ENCODE results near the gene IRX3. TPM values are rescaled to one million over a fixed set of nuclear protein-coding genes. Genes with fewer than 3 reads are reported as not detected.

The IRX3 gene
- polyA plus RNA-seq, 4 donors: 0.07 to 1.00 (median 0.25) TPM

- WGBS, 3 donors: 69 to 81% (median 79%) methylated on average over 8 of the region's 8 CpGs
- Histone ChIP-seq H3K4me3 (ENCODE audit: low read depth in 1 of 3, low read length in 3 of 3) (no peak overlapping the region), H3K27ac (ENCODE audit: low read depth in 1 of 3, low read length in 2 of 3) (no peak overlapping the region), H3K27me3 (ENCODE audit: control insufficient read depth in 3 of 3, insufficient read depth in 3 of 3, low read length in 3 of 3) (peaks cover 0 to 3% (median 0%) of the 10 kb centered on the region in 3 donors), H3K4me1 (ENCODE audit: control insufficient read depth in 3 of 3, insufficient read depth in 2 of 3, low read depth in 1 of 3, low read length in 2 of 3) (no peaks in the 10 kb centered on the region), H3K36me3 (ENCODE audit: control insufficient read depth in 3 of 3, insufficient read depth in 2 of 3, low read depth in 1 of 3, low read length in 3 of 3) (no peaks in the 10 kb centered on the region), H3K9me3 (ENCODE audit: control insufficient read depth in 2 of 2, insufficient read depth in 1 of 2, low read depth in 1 of 2, low read length in 1 of 2) (no peaks in the 10 kb centered on the region)
- FAIRE-seq: no peak
- DNase-seq: no peak
These were observed 17.0 kb upstream of the IRX3 start for GRCh38 chr16:54303613-54304012.

GRCh38 chr16:54297154-54297553 lies 10.6 kb upstream of the IRX3 start:
- Histone ChIP-seq H3K4me3 (ENCODE audit: low read depth in 1 of 3, low read length in 3 of 3) (no peak overlapping the region), H3K27ac (ENCODE audit: low read depth in 1 of 3, low read length in 2 of 3) (no peak overlapping the region), H3K36me3 (ENCODE audit: control insufficient read depth in 3 of 3, insufficient read depth in 2 of 3, low read depth in 1 of 3, low read length in 3 of 3) (no peaks in the 10 kb centered on the region), H3K27me3 (ENCODE audit: control insufficient read depth in 3 of 3, insufficient read depth in 3 of 3, low read length in 3 of 3) (peaks cover 0 to 33% (median 10%) of the 10 kb centered on the region in 3 donors), H3K4me1 (ENCODE audit: control insufficient read depth in 3 of 3, insufficient read depth in 2 of 3, low read depth in 1 of 3, low read length in 2 of 3) (no peaks in the 10 kb centered on the region), H3K9me3 (ENCODE audit: control insufficient read depth in 2 of 2, insufficient read depth in 1 of 2, low read depth in 1 of 2, low read length in 1 of 2) (no peaks in the 10 kb centered on the region)
- 81 to 87% (median 87%) methylated on average over 3 of the region's 3 CpGs for WGBS, 3 donors
- FAIRE-seq (no peak), DNase-seq (no peak)

DNA sequence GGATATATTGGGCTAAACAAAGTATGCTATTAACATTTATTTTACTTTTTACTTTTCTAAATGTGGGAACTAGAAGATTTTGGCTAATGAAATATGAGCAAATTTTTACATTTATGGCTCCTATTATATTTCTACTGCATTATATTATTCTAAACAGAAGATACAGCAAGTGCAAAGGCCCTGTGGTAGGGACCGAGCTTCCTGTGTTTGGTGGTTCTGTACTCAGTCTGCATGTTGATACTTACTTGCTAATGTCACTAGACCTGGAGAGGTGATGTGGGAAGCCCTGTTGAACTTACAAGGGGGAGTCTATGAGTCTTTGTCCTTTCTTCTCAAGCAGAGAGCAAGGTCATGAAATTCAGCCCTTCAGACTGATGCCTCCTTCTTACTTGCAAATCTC lies 10.0 kb upstream of the IRX3 start:
- H3K9me3 ChIP-seq (ENCODE audit: control insufficient read depth in 2 of 2, insufficient read depth in 1 of 2, low read depth in 1 of 2, low read length in 1 of 2): no peaks in the 10 kb centered on the region
- FAIRE-seq (no peak), DNase-seq (no peak)
- H3K27ac ChIP-seq (ENCODE audit: low read depth in 1 of 3, low read length in 2 of 3): no peak overlapping the region
- H3K36me3 ChIP-seq (ENCODE audit: control insufficient read depth in 3 of 3, insufficient read depth in 2 of 3, low read depth in 1 of 3, low read length in 3 of 3): no peaks in the 10 kb centered on the region
- H3K27me3 ChIP-seq (ENCODE audit: control insufficient read depth in 3 of 3, insufficient read depth in 3 of 3, low read length in 3 of 3): peaks cover 0 to 39% (median 13%) of the 10 kb centered on the region in 3 donors
- H3K4me1 ChIP-seq (ENCODE audit: control insufficient read depth in 3 of 3, insufficient read depth in 2 of 3, low read depth in 1 of 3, low read length in 2 of 3): no peaks in the 10 kb centered on the region
- WGBS, 3 donors: 93 to 100% (median 94%) methylated on average over 1 of the region's 1 CpG
- H3K4me3 ChIP-seq (ENCODE audit: low read depth in 1 of 3, low read length in 3 of 3): no peak overlapping the region

DNA sequence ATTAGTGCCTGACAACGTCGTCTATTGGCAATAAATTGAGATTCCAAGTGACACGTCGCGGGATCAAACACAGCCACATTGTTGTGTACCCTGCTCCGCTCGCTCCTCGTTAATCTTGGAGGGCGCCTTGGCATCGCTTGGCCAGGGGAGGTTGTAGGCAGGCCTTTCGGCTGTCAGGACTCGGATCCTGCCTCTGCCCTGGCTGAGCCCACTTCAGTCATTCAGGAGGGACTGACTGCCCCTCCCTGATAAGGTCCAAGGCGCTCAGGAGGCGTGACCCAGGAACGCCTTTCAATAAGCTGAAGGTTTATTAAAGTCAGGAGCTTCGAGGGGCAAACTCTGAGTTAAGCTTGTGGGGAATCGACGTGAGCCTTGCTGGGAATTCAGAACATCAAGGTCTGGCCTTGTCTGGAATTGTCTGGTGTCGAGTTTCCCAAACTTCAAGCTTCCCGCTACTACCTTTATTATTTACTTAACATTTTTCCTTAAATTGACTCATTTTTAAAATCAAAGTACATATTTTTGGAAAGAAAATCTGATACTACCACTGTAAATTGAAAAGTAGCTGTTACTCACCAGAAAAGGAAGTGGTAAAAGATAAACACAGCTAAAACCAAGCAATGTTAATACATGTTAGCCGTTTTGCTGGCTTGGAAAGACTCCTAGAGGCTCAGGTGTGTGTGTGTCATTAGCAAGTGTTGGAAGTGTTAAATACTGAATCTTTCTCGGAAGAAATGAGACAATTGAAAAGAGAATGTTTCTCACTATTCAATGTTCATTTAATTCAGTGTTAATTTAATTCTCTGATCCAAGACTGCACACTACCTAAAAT lies 5.3 kb upstream of the IRX3 start:
- Histone ChIP-seq H3K27ac (ENCODE audit: low read depth in 1 of 3, low read length in 2 of 3) (no peak overlapping the region), H3K9me3 (ENCODE audit: control insufficient read depth in 2 of 2, insufficient read depth in 1 of 2, low read depth in 1 of 2, low read length in 1 of 2) (no peaks in the 10 kb centered on the region), H3K4me1 (ENCODE audit: control insufficient read depth in 3 of 3, insufficient read depth in 2 of 3, low read depth in 1 of 3, low read length in 2 of 3) (peaks cover 1 to 4% (median 2%) of the 10 kb centered on the region in 3 donors), H3K36me3 (ENCODE audit: control insufficient read depth in 3 of 3, insufficient read depth in 2 of 3, low read depth in 1 of 3, low read length in 3 of 3) (no peaks in the 10 kb centered on the region), H3K27me3 (ENCODE audit: control insufficient read depth in 3 of 3, insufficient read depth in 3 of 3, low read length in 3 of 3) (peaks cover 32 to 80% (median 42%) of the 10 kb centered on the region in 3 donors), H3K4me3 (ENCODE audit: low read depth in 1 of 3, low read length in 3 of 3) (no peak overlapping the region)
- FAIRE-seq (no peak), DNase-seq (no peak)
- 16 to 27% (median 24%) methylated on average over 22 of the region's 22 CpGs for WGBS, 3 donors

DNA sequence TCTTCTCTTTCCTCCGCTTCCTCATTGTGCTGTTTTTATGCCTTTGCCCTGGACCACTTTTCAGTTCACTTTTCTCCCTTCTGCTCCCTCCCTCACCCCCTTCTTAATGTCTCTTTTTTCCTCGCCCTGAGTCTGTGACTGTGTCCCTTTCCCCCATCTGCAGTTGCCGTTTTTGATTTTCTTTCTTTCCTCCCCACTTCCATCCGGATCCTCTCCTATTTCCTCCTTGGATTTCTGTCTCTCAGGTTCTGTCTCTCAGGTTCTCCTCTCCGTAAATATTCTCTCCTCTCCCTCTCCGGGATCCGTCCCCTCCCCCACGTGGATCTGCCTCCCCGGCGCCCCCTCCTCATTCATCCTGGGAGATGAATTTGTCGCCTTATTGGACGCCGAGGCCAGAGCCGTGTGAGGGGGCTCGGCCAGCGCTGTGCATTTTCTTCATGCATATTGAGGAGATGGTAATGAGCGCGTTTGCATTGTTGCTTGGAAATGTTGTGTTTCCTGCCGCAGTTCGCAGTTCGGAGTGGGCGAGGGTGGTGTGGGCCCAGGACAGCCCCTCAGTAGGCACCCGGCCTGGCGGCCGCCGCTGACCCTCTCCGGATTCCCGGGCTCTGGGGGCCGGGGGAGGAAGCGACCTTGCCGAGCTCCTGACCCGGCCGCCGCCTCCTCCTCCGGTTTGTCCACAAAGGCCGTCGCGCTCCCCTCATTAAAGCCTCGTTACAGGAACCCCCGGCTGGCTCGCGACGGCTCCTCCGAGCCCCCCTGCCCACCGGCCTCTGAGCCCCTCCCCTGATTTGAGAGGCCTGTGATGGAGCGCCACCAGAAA lies 4.5 kb upstream of the IRX3 start:
- H3K27me3 ChIP-seq (ENCODE audit: control insufficient read depth in 3 of 3, insufficient read depth in 3 of 3, low read length in 3 of 3): peaks cover 33 to 87% (median 42%) of the 10 kb centered on the region in 3 donors
- WGBS, 3 donors: 7 to 12% (median 9%) methylated on average over 44 to 46 of the region's 46 CpGs
- DNase-seq (no peak), FAIRE-seq (no peak)
- no peaks in the 10 kb centered on the region for H3K36me3 ChIP-seq (ENCODE audit: control insufficient read depth in 3 of 3, insufficient read depth in 2 of 3, low read depth in 1 of 3, low read length in 3 of 3)
- no peak overlapping the region for H3K4me3 ChIP-seq (ENCODE audit: low read depth in 1 of 3, low read length in 3 of 3)
- H3K4me1 ChIP-seq (ENCODE audit: control insufficient read depth in 3 of 3, insufficient read depth in 2 of 3, low read depth in 1 of 3, low read length in 2 of 3): peaks cover 1 to 8% (median 4%) of the 10 kb centered on the region in 3 donors
- no peaks in the 10 kb centered on the region for H3K9me3 ChIP-seq (ENCODE audit: control insufficient read depth in 2 of 2, insufficient read depth in 1 of 2, low read depth in 1 of 2, low read length in 1 of 2)
- no peak overlapping the region for H3K27ac ChIP-seq (ENCODE audit: low read depth in 1 of 3, low read length in 2 of 3)

GRCh38 chr16:54289945-54290832 lies 3.6 kb upstream of the IRX3 start:
- no peak overlapping the region for H3K4me3 ChIP-seq (ENCODE audit: low read depth in 1 of 3, low read length in 3 of 3)
- DNase-seq (peak in 1 of 2 donors; percentile 7), FAIRE-seq (no peak)
- H3K27me3 ChIP-seq (ENCODE audit: control insufficient read depth in 3 of 3, insufficient read depth in 3 of 3, low read length in 3 of 3): peaks cover 40 to 91% (median 47%) of the 10 kb centered on the region in 3 donors
- H3K27ac ChIP-seq (ENCODE audit: low read depth in 1 of 3, low read length in 2 of 3): no peak overlapping the region
- no peaks in the 10 kb centered on the region for H3K36me3 ChIP-seq (ENCODE audit: control insufficient read depth in 3 of 3, insufficient read depth in 2 of 3, low read depth in 1 of 3, low read length in 3 of 3)
- H3K4me1 ChIP-seq (ENCODE audit: control insufficient read depth in 3 of 3, insufficient read depth in 2 of 3, low read depth in 1 of 3, low read length in 2 of 3): peaks cover 1 to 8% (median 4%) of the 10 kb centered on the region in 3 donors
- 6 to 11% (median 8%) methylated on average over 54 to 62 of the region's 62 CpGs for WGBS, 3 donors
- H3K9me3 ChIP-seq (ENCODE audit: control insufficient read depth in 2 of 2, insufficient read depth in 1 of 2, low read depth in 1 of 2, low read length in 1 of 2): no peaks in the 10 kb centered on the region

DNA sequence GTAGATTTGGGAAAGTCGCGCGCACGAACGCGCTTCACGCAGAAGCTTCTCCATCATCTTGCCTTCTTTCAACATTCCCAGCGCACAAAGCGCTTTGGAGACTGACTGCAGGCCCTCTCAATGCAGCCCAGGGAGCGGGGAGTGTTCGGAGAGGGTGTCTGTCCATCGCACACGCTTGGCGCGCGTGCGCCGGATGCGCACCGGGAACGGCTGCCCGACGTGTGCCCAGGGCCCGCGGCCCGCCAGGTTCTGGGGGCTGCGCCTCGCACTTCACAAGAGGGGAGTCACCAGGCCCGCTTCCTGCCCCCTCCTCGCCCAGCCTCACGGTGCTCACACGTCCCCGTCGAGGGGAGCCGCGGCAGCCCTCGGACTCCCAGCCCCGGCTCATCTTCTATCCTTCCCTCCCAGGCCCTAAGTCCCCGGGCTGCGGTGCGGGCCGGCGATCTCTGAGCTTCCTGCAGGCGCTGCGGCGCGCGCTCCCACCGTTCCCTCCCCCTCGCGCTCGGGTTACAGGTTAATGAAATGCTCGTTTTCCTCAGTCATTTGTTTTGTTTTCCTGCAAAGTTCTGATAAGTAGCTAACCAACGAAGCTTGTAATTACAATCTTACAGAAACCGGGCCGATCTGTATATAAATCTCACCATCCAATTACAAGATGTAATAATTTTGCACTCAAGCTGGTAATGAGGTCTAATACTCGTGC lies 2.8 kb upstream of the IRX3 start:
- H3K36me3 ChIP-seq (ENCODE audit: control insufficient read depth in 3 of 3, insufficient read depth in 2 of 3, low read depth in 1 of 3, low read length in 3 of 3): no peaks in the 10 kb centered on the region
- no peak overlapping the region for H3K27ac ChIP-seq (ENCODE audit: low read depth in 1 of 3, low read length in 2 of 3)
- no peak for FAIRE-seq
- 8 to 20% (median 20%) methylated on average over 51 to 57 of the region's 57 CpGs for WGBS, 3 donors
- DNase-seq: peak in 1 of 2 donors; percentile 10
- peaks cover 1 to 8% (median 4%) of the 10 kb centered on the region in 3 donors for H3K4me1 ChIP-seq (ENCODE audit: control insufficient read depth in 3 of 3, insufficient read depth in 2 of 3, low read depth in 1 of 3, low read length in 2 of 3)
- no peaks in the 10 kb centered on the region for H3K9me3 ChIP-seq (ENCODE audit: control insufficient read depth in 2 of 2, insufficient read depth in 1 of 2, low read depth in 1 of 2, low read length in 1 of 2)
- H3K4me3 ChIP-seq (ENCODE audit: low read depth in 1 of 3, low read length in 3 of 3): no peak overlapping the region
- peaks cover 45 to 88% (median 49%) of the 10 kb centered on the region in 3 donors for H3K27me3 ChIP-seq (ENCODE audit: control insufficient read depth in 3 of 3, insufficient read depth in 3 of 3, low read length in 3 of 3)

Data from small intestine (tissue), 7 donors.